Stimulated activated CD8-positive, alpha-beta memory T cell treated with anti-CD3 and anti-CD28 coated beads, Interleukin-2, amount 100 ng/mL, for 1 hour (primary cell): Measurements from ENCODE around the gene FANCL.
"Not testable (repeated sequence)": the region's sequence is repeated elsewhere in the genome, so short reads cannot be mapped to it uniquely, and the experiment has no call there.

ENCODE experiments used
- DNase-seq, 2 donors: peaks; one replicate each; pipeline ENCODE4 v3.0.0-alpha.2; 2020; ENCODE audit warnings: low read depth in 2 of 2

FANCL gene

GRCh38 chr2:58145769-58146168 is 95.4 kb downstream of the FANCL start:
- not testable (repeated sequence) for DNase-seq

DNA sequence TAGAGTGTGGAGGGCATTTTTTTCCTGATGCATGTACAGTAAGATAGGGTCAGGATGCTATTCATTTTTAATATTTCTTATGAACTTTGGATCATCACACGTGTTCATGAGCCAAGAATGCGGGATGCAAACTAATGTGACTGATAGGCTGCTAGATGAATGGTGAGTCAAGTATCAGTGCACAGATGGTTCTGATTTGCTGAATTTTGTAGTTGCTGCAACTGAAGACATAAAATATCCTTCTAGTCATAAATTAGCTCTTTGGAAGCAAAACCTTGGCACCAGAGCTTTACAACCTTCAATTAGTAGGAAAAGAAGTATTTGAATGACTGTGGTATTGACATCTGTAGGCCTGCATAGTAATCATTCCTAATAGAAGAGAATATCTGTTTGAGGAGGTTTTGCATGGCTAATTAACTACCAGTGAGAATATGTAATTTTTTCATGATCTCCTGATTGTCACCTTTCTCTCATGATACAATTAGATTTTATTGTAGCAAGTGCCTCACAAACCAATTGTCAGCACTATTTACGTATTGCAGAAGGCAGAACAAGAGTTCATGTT is 100.5 kb downstream of the FANCL start:
- no peak for DNase-seq

DNA sequence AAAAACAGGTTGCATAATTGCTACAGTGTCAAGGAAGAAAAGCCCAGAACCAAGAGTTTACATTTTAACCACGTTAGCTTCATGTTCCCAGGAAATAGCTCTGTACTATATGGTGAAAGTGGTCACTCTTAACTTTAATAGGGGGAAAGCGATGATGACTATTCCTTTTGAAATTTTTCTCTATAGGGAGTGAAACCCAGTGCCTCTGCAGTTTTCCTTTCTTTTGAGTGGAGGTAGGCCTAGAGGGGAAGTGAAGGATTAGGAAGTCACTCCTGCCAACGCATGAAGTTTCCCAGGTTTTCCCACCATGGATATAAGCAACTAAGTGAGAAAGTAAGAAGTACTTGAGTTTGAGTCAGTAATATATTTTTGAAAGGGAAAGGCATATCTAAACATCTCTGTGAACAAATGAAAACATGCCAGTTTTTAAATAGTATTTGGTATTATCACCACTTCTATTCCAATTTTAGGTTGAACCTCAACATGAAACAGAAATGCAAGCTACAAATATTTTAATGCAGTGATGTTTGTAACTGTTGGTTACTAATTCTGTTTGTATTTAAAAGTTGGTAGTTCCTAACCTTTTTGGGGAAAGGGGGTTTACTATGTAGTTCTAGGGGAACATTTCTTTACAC is 102.6 kb downstream of the FANCL start:
- DNase-seq: no peak

DNA sequence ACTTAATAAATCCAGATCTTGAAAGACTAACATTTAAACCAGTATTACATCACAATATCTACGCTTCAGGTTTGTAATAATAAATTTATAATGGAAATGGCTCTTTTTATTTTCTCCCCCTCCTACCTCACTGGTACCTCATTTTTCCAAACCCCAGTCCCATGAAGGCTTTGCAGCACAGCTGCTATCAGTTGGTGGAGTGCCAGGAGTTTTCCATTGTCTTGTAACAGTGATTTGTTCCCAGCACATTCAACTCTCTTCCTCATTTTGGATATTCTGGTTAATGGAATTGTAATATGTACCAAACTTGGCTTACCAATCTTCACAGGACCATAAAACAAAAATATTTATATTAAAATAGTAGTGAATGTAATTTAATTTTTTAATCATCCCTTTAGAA is 103.3 kb downstream of the FANCL start:
- DNase-seq: no peak

- DNase-seq: no peak
Observed at GRCh38 chr2:58137221-58137620, 103.9 kb downstream of the FANCL start.

DNA sequence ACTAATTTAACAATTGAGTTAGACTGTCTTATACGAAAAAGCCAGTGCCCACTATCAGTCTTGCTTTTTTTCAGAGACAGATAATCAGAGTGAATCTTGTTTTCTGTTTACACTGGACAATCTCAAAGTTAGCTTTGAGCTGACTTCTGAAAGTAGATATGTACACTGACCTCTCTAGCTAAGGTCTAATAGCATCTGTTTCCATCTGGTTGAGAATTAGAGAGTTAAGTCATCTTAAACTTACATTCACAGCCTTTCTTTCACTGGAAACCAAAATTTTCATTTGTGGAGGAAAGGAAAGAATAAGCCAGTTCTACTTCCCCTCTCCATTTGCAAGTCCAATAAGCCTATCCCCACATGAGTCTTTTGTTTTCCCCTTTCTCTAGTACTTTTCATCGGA is 105.3 kb downstream of the FANCL start:
- DNase-seq: no peak

- no peak for DNase-seq
Observed at GRCh38 chr2:58133395-58133794, 107.7 kb downstream of the FANCL start.

DNA sequence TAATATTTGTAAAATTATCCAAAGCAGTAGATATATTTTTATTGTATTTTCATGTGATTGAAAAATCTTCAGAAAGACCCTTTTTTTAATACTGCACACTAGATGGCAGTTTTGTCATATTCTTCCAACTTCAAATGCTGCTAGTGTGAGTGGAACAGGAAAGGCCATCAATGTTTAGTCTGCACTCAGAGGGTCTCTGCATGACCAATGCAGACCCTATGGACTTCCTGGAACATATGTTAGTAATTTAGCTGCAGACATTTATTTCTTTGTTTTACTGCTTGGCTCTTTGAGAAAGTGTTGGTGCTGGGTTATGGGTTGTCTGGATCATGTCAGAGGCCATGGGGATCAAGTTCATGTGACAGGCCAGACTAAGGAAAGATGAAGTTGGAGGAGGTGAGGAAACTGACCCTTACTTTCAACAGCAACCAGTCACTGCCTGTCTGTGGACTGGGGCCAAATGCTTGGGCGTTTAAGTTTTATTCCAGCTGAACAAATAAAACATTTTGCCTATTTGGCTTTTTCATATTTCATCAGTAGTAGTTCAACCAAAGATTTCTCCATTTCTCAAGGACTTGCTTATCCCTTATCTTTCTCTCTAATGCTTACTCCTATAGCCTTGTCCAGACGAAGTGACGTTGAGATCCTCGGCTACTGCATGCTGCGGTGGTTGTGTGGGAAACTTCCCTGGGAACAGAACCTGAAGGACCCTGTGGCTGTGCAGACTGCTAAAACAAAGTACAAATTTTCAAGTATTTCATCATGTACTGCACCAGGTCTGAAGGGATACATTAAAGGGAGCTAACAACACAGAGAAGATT is 109.7 kb downstream of the FANCL start:
- DNase-seq: no peak

DNA sequence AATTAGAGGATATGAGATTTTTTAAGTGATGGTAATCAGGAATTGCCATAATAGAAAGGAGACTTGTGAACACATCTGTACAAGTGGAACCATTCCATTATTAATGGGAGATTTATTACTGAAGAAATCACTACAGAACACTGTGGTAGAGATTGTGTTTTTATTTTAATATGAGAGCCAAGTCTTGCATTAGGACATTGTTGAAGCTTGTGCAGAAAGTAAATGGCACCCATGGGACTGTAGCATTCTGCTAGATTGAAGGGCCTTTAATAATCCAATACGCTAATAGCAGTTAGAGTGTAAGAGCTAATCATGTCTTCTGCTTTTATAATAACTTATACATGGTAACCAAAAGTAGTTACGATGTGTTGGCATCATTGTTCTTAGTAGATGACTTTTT is 110.9 kb downstream of the FANCL start:
- no peak for DNase-seq

DNA sequence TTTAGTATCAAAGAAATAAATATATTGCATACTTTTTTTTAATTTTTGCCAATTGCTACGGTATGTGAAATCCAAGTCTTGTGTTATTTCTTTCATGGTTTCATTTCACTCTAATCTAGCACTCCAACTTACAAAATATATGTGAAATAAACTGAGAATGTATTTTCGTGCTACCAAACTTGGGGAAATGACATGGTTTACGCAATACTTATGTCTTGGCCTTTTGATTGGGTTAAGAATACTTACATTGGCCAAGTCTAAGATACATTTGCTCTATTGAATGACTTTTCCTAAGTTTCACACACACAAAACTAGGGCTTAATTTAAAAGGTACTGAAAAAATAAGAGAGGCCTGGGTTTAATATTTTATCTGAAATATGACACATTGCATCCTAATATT is 114.0 kb downstream of the FANCL start:
- no peak for DNase-seq

DNA sequence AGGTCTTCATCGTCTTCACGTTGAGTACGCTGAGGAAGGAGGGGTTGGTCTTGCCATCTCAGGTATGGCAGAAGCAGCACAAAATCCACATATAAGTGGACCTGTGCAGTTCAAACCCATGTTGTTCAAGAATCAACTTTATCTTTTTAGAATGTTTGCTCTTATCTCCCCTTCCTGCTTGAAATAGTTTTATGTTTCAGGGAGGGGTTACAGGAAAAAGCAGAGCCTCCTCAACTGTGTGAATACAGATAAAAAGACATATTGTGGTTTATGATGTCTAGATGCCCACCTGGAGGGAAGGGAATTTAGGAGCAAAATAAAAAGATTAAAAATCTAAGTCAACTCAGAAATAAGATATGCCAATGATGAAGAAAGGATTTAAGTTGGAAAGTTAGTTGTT is 118.6 kb downstream of the FANCL start:
- no peak for DNase-seq

DNA sequence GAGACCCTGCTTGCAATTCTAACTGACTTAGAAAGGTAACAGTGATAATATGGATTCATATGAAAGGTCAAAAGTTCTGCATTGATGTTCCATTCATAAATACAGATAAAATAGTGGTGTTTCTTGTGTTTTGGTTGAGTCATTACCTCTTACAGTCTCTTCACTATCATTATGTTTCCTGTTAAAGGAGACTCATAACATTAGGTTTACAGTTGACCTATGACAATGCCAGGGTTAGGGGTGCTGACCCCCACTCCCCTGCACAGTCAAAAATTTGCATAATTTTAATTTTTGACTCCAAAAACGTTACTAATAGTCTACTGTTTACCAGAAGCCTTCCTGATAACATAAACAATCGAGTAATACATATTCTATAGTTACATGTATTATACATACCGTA is 119.1 kb downstream of the FANCL start:
- no peak for DNase-seq

GRCh38 chr2:58120626-58121229 is 120.4 kb downstream of the FANCL start:
- no peak for DNase-seq

DNA sequence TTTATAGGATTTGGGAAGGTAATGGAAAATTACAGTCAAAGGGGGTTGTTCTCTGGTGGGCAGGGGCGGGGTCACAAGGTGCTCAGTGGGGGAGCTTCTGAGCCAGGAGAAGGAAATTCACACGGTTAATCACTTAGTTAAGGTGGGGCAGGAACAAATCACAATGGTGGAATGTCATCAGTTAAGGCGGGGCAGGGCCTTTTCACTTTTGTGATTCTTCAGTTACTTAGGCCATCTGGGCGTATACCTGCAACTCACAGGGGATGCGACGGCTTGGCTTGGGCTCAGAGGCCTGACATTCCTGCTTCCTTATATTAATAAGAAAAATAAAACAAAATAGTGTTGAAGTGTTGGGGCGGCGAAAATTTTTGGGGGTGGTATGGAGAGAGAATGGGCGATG is 127.6 kb downstream of the FANCL start:
- DNase-seq: not testable (repeated sequence)

- no peak for DNase-seq
Observed at GRCh38 chr2:58110765-58111164, 130.4 kb downstream of the FANCL start.

DNA sequence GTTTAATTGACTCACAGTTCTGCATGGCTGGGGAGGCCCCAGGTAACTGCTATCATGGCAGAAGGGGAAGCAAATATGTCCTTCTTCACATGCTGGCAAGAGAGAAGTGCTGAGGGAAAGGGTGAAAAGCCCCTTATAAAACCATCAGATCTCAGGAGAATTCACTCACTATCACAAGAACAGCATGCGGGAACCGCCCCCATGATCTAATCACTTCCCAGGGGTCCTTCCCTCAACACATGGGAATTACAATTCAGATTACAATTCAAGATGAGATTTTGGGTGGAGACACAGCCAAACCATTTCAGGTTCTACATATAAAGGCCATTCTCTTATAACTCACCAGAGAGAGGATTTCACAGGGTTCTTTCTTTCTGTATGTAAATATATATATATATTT is 131.6 kb downstream of the FANCL start:
- DNase-seq: no peak
